K562 (cell line): ENCODE measurements around the gene RABL2A. TPM values are rescaled to one million over a fixed set of nuclear protein-coding genes. Genes with fewer than 3 reads are reported as not detected.
A peak's percentile ranks its signal among the peaks of the same experiment; 100 is the strongest.

Experiments used
- ATAC-seq: fragments of 200-7000 bp; cut with Tn5 transposase; 3 replicates; pipeline ENCODE4 v1.9.1; 2020; ENCODE audit warnings: moderate library complexity
- BruUV-seq: library from RNA; stranded (reverse); fragments of 400-500 nt; replicated peaks from 2 replicates; lab custom pipeline; 2021; lab: Mats Ljungman, UMichigan
- CTCF ChIA-PET: fragments of 300-600 bp; formaldehyde crosslinking; extraction: SDS; loops from one replicate; lab custom pipeline; 2021; ENCODE audit warnings: low intra/inter-chr PET ratio; lab: Yijun Ruan, JAX
- POLR2A ChIA-PET: fragments of 300-600, 350-650 bp; sonication (Branson Sonifier 250); formaldehyde crosslinking; extraction: SDS; loops from one replicate; lab custom pipeline; 2021; ENCODE audit warnings: antibody characterized with exemption, inconsistent platforms; lab: Yijun Ruan, JAX
- DNase-seq, 4 experiments: peaks; one replicate each; pipeline versions ENCODE4 v3.0.0 to v3.0.0-alpha.2; 2011 to 2018; ENCODE audit warnings: low spot score in 3 of 4, mixed read lengths in 3 of 4; ENCODE audit errors: extremely low read depth in 1 of 4
- FAIRE-seq: peaks from 2 replicates; lab custom pipeline; 2011; peaks lifted over from hg19 to GRCh38; lab: Jason Lieb, UNC
- H2AFZ ChIP-seq: 2 replicates; pipeline ENCODE4 v1.6.0; 2011; ENCODE audit warnings: low read depth, low read length, control low read depth, inconsistent platforms
- H3K27ac ChIP-seq: fragments of 200-600 bp; 3 replicates; pipeline ENCODE4 v1.8.0; 2011; ENCODE audit warnings: low read depth, mild to moderate bottlenecking, control low read depth, inconsistent platforms, low read length, moderate library complexity, mixed read lengths; ENCODE audit errors: extremely low read depth
- H3K27me3 ChIP-seq, 2 experiments: fragments of 300-600 bp in 1 of 2; 2 replicates in 1 of 2; 3 replicates in 1 of 2; pipeline versions ENCODE4 v1.6.0 to v1.8.0; 2011; ENCODE audit warnings: inconsistent platforms in 2 of 2, low read length in 2 of 2, mild to moderate bottlenecking in 1 of 2, mixed read lengths in 1 of 2, moderate library complexity in 1 of 2; ENCODE audit not compliant: control insufficient read depth in 2 of 2, insufficient read depth in 2 of 2
- H3K36me3 ChIP-seq: fragments of 300-600 bp; 3 replicates; pipeline ENCODE4 v1.8.0; 2011; ENCODE audit warnings: mild to moderate bottlenecking, low read length, inconsistent platforms; ENCODE audit not compliant: control insufficient read depth, insufficient read depth
- H3K4me1 ChIP-seq, 2 experiments: fragments of 200-600 bp in 1 of 2; replicated peaks in 1 of 2; 2 replicates in 1 of 2; 3 replicates in 1 of 2; pipeline versions ENCODE4 v1.5.1 to v1.8.0; 2011; ENCODE audit warnings: inconsistent platforms in 2 of 2, low read length in 2 of 2, mild to moderate bottlenecking in 1 of 2, mixed read lengths in 1 of 2, moderate library complexity in 1 of 2; ENCODE audit not compliant: control insufficient read depth in 2 of 2, insufficient read depth in 2 of 2
- H3K4me2 ChIP-seq: 2 replicates; pipeline ENCODE4 v1.6.1; 2011; ENCODE audit warnings: low read length, control low read depth, inconsistent platforms, mixed read lengths; ENCODE audit not compliant: insufficient read depth
- H3K4me3 ChIP-seq: fragments of 200-600 bp; sonication (generic), shearing (Covaris generic); 2 replicates; pipeline ENCODE4 v1.5.1; 2016; ENCODE audit warnings: control low read depth, inconsistent platforms
- H3K79me2 ChIP-seq: fragments of 200-600 bp; 3 replicates; pipeline ENCODE4 v1.8.0; 2011; ENCODE audit warnings: low read length, inconsistent platforms; ENCODE audit not compliant: control insufficient read depth, insufficient read depth
- H3K9ac ChIP-seq, 2 experiments: 2 replicates each; pipeline versions ENCODE4 v1.6.0 to v1.6.1; 2011; ENCODE audit warnings: low read depth in 2 of 2, low read length in 2 of 2, control low read depth in 1 of 2, inconsistent platforms in 1 of 2, mild to moderate bottlenecking in 1 of 2, mixed read lengths in 1 of 2; ENCODE audit not compliant: insufficient read depth in 1 of 2
- H3K9me1 ChIP-seq: one replicate; pipeline ENCODE4 v1.6.0; 2011; ENCODE audit warnings: inconsistent platforms, mild to moderate bottlenecking, low read length, moderate library complexity; ENCODE audit not compliant: control insufficient read depth, insufficient read depth
- H3K9me3 ChIP-seq: replicated peaks from 2 replicates; pipeline ENCODE4 v1.5.1; 2011; ENCODE audit warnings: low read depth, low read length, inconsistent platforms; ENCODE audit not compliant: control insufficient read depth, insufficient read depth
- H4K20me1 ChIP-seq: replicated peaks from 2 replicates; pipeline ENCODE4 v1.6.1; 2011; ENCODE audit warnings: low read length, inconsistent platforms, mixed read lengths; ENCODE audit not compliant: control insufficient read depth, insufficient read depth
- FOSL1 ChIP-seq: fragments of 200-800 bp; sonication (Bioruptor generic); conservative IDR thresholded peaks from 2 replicates; pipeline ENCODE4 v1.6.1; 2016; ENCODE audit warnings: missing genetic modification characterization, missing compliant biosample characterization
- SETDB1 ChIP-seq: IDR thresholded peaks from one replicate; pipeline ENCODE4 v1.6.1; 2012; ENCODE audit warnings: low read length, control low read depth, inconsistent platforms
- ZNF316 ChIP-seq: fragments of 450-650 bp; IDR thresholded peaks from 2 replicates; pipeline ENCODE4 v1.6.1; 2016
- WGBS: fragments of 100-300 bp; shearing (Covaris generic); methylation state at CpG from one replicate; pipeline ENCODE4 v1.1.6; 2016; ENCODE audit warnings: low coverage, mixed read lengths; ENCODE audit not compliant: insufficient coverage; ENCODE audit errors: missing lambda C conversion rate; 5-methylcytosine and 5-hydroxymethylcytosine counted together
- in situ Hi-C: fragments of 300-500 bp; cut with MboI; formaldehyde crosslinking; loops from 4 replicates; pipeline ENCODE4 v1.15.0; 2018; ENCODE audit warnings: inconsistent platforms, mixed read lengths
- intact Hi-C: fragments of 100-400 bp; cut with micrococcal nuclease; formaldehyde crosslinking; loops from 2 replicates; pipeline ENCODE4 v1.14.2; 2022
- polyA plus RNA-seq, 8 experiments: library from polyadenylated mRNA; depleted of rRNA in 4 of 8; stranded (reverse) in 5 of 8; unstranded in 3 of 8; fragments of >200 nt; fragmentation: Nextera tagmentation in 2 of 8; fragmentation: Illumina TruSeq in 1 of 8; extraction: Ambion mirVana in 2 of 8; extraction: Trizol in 1 of 8; gene quantifications; 2 replicates each; pipeline versions ENCODE4 v1.2.1 to v1.2.3, GENCODE V29; 2011 to 2014; ENCODE audit warnings: inconsistent platforms in 1 of 8, missing spikeins in 1 of 8
- total RNA-seq, 7 experiments: library from RNA; depleted of rRNA in 6 of 7; stranded (reverse); fragments of >200 nt in 6 of 7; fragmentation: Illumina TruSeq in 2 of 7; extraction: Trizol in 2 of 7; gene quantifications; 2 replicates each; pipeline versions ENCODE4 v1.2.1 to v1.2.3, GENCODE V29; 2011 to 2021; ENCODE audit warnings: low replicate concordance in 1 of 7

The RABL2A gene
- total and polyA plus RNA-seq, 9 of the 15 experiments (the other 6 are each of a cell fraction or from before 2014, with no cell fraction given): 0.27 to 5.8 (median 3.2) TPM

DNA sequence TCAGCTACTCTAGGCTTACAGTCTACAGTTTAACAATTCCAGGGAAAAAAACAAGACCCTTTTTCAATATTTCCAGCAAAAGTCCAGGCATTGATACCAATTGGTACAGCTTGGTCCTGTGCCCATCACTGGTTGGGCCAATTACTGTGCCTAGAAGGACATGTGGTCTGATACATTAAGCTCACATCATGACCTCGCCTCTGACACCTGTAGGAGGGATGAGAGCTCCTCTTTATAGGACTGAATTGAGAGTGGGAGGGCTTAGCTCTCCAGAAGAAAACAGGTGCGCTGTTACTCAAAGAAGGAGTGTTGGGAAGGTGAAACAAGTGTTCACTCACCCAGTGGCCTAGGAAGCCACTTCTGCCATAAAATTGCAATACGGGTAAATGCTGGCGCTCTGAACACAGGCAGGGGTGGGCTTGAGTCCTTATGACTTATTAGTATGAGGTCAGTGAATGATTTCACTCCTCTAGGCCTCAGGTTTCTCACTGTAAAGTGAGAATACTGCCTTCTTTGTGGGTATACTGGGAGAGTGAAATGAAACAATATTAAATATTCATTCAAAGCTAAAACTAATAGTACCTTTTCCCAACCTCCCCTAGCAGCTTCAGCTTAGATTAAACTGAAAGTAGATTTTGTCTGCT lies 49.7 kb downstream of the RABL2A start:
- peaks cover 0 to 19% of the 10 kb centered on the region in 2 experiments; a peak in 2 of 5 replicates for H3K4me1 ChIP-seq
- H3K36me3 ChIP-seq: no peaks in the 10 kb centered on the region
- no peak overlapping the region for H3K4me3 ChIP-seq
- intact Hi-C loops: no loop called here
- H3K4me2 ChIP-seq: no peak overlapping the region
- BruUV-seq: no TSS peak
- peak overlapping the region; percentile 84 for H2AFZ ChIP-seq
- H4K20me1 ChIP-seq: no peaks in the 10 kb centered on the region
- no peak for TF ChIP-seq SETDB1
- CTCF ChIA-PET: no interaction called here
- ATAC-seq: no peak
- no peaks in the 10 kb centered on the region for H3K9me3 ChIP-seq
- no peaks in the 10 kb centered on the region for H3K9me1 ChIP-seq
- in situ Hi-C loops: no loop called here
- 67% methylated on average over 4 of the region's 4 CpGs for WGBS
- H3K79me2 ChIP-seq: no peaks in the 10 kb centered on the region
- H3K27ac ChIP-seq: no peak overlapping the region
- no peak for DNase-seq
- H3K9ac ChIP-seq: no peak overlapping the region
- H3K27me3 ChIP-seq: no peaks in the 10 kb centered on the region
- FAIRE-seq: no peak
- POLR2A ChIA-PET: interaction anchor here (1.3 kb wide), 1 partner anchor 12 kb away, joined by 3 read pairs; no protein-coding TSS in a partner anchor

DNA sequence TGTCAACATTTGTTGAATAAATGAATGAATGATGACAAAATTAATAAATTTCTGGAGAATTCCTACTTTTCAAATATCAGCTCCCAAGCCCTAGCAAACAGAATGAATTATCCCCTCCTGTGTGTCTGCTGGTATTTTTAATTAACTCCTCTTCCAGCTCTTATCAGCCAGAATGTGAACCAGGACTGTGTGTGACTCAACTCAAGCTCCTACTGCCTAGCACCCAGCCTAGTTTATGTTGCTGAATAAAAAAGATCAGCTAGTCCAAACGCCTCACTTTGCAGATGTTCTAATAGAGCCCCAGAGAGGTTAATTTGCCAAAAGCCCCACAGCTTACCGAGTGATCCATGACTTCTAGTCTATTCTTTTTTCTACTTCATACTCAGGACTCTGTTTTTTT lies 50.3 kb downstream of the RABL2A start:
- no peaks in the 10 kb centered on the region for H3K9me3 ChIP-seq
- no peaks in the 10 kb centered on the region for H3K79me2 ChIP-seq
- WGBS: 0% methylated on average over 2 of the region's 2 CpGs
- H3K9me1 ChIP-seq: no peaks in the 10 kb centered on the region
- no peak overlapping the region for H3K9ac ChIP-seq
- no peaks in the 10 kb centered on the region for H3K27me3 ChIP-seq
- intact Hi-C loops (no loop called here), in situ Hi-C loops (no loop called here)
- H3K27ac ChIP-seq: no peak overlapping the region
- H3K36me3 ChIP-seq: no peaks in the 10 kb centered on the region
- ATAC-seq: no peak
- H3K4me3 ChIP-seq: no peak overlapping the region
- H3K4me1 ChIP-seq: peaks cover 0 to 19% of the 10 kb centered on the region in 2 experiments; a peak in 2 of 5 replicates
- TF ChIP-seq ZNF316 (no peak), FOSL1 (tag) (peak; percentile 54)
- H4K20me1 ChIP-seq: no peaks in the 10 kb centered on the region
- CTCF ChIA-PET: no interaction called here
- DNase-seq: peak in 2 of 4 experiments; percentile 5 to 18
- POLR2A ChIA-PET: interaction anchor here (1.3 kb wide), 1 partner anchor 11 kb away, joined by 3 read pairs; no protein-coding TSS in a partner anchor
- H3K4me2 ChIP-seq: no peak overlapping the region
- FAIRE-seq: no peak
- H2AFZ ChIP-seq: no peak overlapping the region
- no TSS peak for BruUV-seq
